ENCODE measurements around the gene ERFE. TPM values are rescaled to one million over a fixed set of nuclear protein-coding genes. Genes with fewer than 3 reads are reported as not detected.

ERFE gene
- total and polyA plus RNA-seq, 2 of the 13 experiments (the other 11 are each of a cell fraction or from before 2014, with no cell fraction given) = 0.09 TPM; not detected in 1

DNA sequence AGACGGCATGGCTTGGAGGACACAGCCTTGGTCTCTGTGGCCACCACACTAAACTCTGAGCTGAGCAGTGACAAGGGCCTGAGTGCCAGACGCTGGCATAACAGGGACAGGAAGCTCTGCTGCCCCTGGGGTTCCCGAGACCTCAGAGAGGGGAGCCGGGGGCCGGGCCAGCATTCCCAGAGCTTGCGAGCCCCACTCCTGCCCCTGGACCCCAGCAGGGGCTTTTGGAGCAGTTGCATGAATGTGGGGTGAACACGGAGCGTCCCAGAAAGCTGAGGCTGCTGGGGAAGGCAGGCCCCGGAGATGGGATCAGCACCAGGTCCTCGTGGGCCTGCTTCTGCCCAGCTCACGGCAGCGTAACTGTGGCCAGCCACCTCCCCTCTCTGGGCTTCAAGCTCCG is 7.6 kb upstream of the ERFE start:
- no peaks in the 10 kb centered on the region for H3K79me2 ChIP-seq (ENCODE audit: insufficient read depth, low read length)
- WGBS (ENCODE audit: low lambda C conversion rate) = 63% methylated on average over 10 of the region's 13 CpGs
- peak overlapping the region in 2 of 3 experiments; percentile 5 to 45; a peak in 1 of 6 replicates for H3K4me3 ChIP-seq (replicated peaks in 1 of 3; ENCODE audit: insufficient read depth in 1 of 3, low read depth in 2 of 3, low read length in 3 of 3)
- peak; percentile 44 for ATAC-seq
- CTCF ChIA-PET (ENCODE audit: low intra/inter-chr PET ratio, low total read pairs) = no interaction called here
- DNase-seq (ENCODE audit: low spot score) = no peak
- no peaks in the 10 kb centered on the region for H4K20me1 ChIP-seq (ENCODE audit: insufficient read depth, low read length)
- H3K9me3 ChIP-seq (ENCODE audit: low read length) = no peaks in the 10 kb centered on the region
- no peak overlapping the region for H3K9ac ChIP-seq (ENCODE audit: insufficient read depth, low read depth, low read length)
- H3K4me1 ChIP-seq (ENCODE audit: insufficient read depth, low read length) = 0 out of 2 replicates have a peak, but pooled peaks cover 21% of the 10 kb centered on the region
- in situ Hi-C loops (cut with HindIII; ENCODE audit: extremely low pct_ligation_motif_present, low pct_unique_long_range_greater_than_20kb) (no loop called here), intact Hi-C loops (cut with micrococcal nuclease; ENCODE audit: unreplicated experiment) (no loop called here)
- TF ChIP-seq ZNF777 (CRISPR knock-in tag; IDR thresholded peaks at IDR 0.05) = peak; percentile 67
- no peak for TF ChIP-seq HCFC1 (IDR thresholded peaks at IDR 0.05; ENCODE audit: low read depth, low read length)
- POLR2A ChIA-PET = interaction anchor here (1.0 to 1.7 kb wide), 2 partner anchors 9 to 90 kb away, joined by 3 to 5 read pairs; partner anchors contain the start of gene SCLY
- FAIRE-seq = no peak
- no peak overlapping the region for H2AFZ ChIP-seq (ENCODE audit: low read length)
- H3K4me2 ChIP-seq (ENCODE audit: low read depth, low read length) = peak overlapping the region; percentile 48
- no peak overlapping the region for H3K27ac ChIP-seq (ENCODE audit: extremely low read length, insufficient read depth, low read length)
- H3K36me3 ChIP-seq (replicated peaks in 1 of 2; ENCODE audit: control insufficient read depth in 1 of 2, insufficient read depth in 2 of 2, low read length in 2 of 2) = no peaks in the 10 kb centered on the region
- H3K27me3 ChIP-seq (ENCODE audit: control insufficient read depth in 1 of 2, insufficient read depth in 2 of 2, low read length in 2 of 2) = peaks cover 25 to 66% of the 10 kb centered on the region in 2 experiments
- no TSS peak for BruUV-seq (replicated peaks)

- H2AFZ ChIP-seq (ENCODE audit: low read length) = no peak overlapping the region
- H3K4me1 ChIP-seq (ENCODE audit: insufficient read depth, low read length) = 0 out of 2 replicates have a peak, but pooled peaks cover 21% of the 10 kb centered on the region
- CTCF ChIA-PET (ENCODE audit: low intra/inter-chr PET ratio, low total read pairs) = no interaction called here
- no peaks in the 10 kb centered on the region for H3K79me2 ChIP-seq (ENCODE audit: insufficient read depth, low read length)
- FAIRE-seq (no peak), ATAC-seq (no peak), DNase-seq (ENCODE audit: low spot score) (no peak)
- no peak overlapping the region for H3K27ac ChIP-seq (ENCODE audit: extremely low read length, insufficient read depth, low read length)
- no peak overlapping the region for H3K9ac ChIP-seq (ENCODE audit: insufficient read depth, low read depth, low read length)
- peaks cover 25 to 71% of the 10 kb centered on the region in 2 experiments for H3K27me3 ChIP-seq (ENCODE audit: control insufficient read depth in 1 of 2, insufficient read depth in 2 of 2, low read length in 2 of 2)
- H3K9me3 ChIP-seq (ENCODE audit: low read length) = no peaks in the 10 kb centered on the region
- WGBS (ENCODE audit: low lambda C conversion rate) = 55% methylated on average over 13 of the region's 16 CpGs
- no peak for TF ChIP-seq SP2 (CRISPR knock-in tag; IDR thresholded peaks at IDR 0.05)
- TF ChIP-seq ZNF251 (CRISPR knock-in tag; IDR thresholded peaks at IDR 0.05) = no peak
- no peak for TF ChIP-seq ZNF660 (CRISPR knock-in tag; IDR thresholded peaks at IDR 0.05; ENCODE audit: borderline replicate concordance, low read depth)
- TF ChIP-seq PITX1 (CRISPR knock-in tag; IDR thresholded peaks at IDR 0.05) = no peak
- no peak for TF ChIP-seq ZNF34 (CRISPR knock-in tag; IDR thresholded peaks at IDR 0.05; ENCODE audit: borderline replicate concordance)
- TF ChIP-seq SALL1 (CRISPR knock-in tag; IDR thresholded peaks at IDR 0.05) = no peak
- no peak for TF ChIP-seq MATR3 (CRISPR knock-in tag; IDR thresholded peaks at IDR 0.05)
- no peak for TF ChIP-seq ZNF234 (CRISPR knock-in tag; conservative IDR thresholded peaks at IDR 0.05)
- no peak for TF ChIP-seq NR2F6 (IDR thresholded peaks at IDR 0.05)
- TF ChIP-seq NR2F6 (CRISPR knock-in tag; IDR thresholded peaks at IDR 0.05) = no peak
- no peak for TF ChIP-seq ZFP90 (CRISPR knock-in tag; IDR thresholded peaks at IDR 0.05; ENCODE audit: borderline replicate concordance)
- TF ChIP-seq ZNF737 (CRISPR knock-in tag; IDR thresholded peaks at IDR 0.05; ENCODE audit: borderline replicate concordance) = no peak
- TF ChIP-seq KAT8 (CRISPR knock-in tag; IDR thresholded peaks at IDR 0.05) = no peak
- no peak for TF ChIP-seq ZNF580 (CRISPR knock-in tag; IDR thresholded peaks at IDR 0.05; ENCODE audit: borderline replicate concordance, low read depth)
- no peak for TF ChIP-seq TGIF2 (CRISPR knock-in tag; IDR thresholded peaks at IDR 0.05)
- no peak for TF ChIP-seq PRPF4 (IDR thresholded peaks at IDR 0.05; ENCODE audit: low read depth, low read length, poor library complexity, severe bottlenecking)
- intact Hi-C loops (cut with micrococcal nuclease; ENCODE audit: unreplicated experiment) (no loop called here), in situ Hi-C loops (cut with HindIII; ENCODE audit: extremely low pct_ligation_motif_present, low pct_unique_long_range_greater_than_20kb) (no loop called here)
- no peaks in the 10 kb centered on the region for H3K36me3 ChIP-seq (replicated peaks in 1 of 2; ENCODE audit: control insufficient read depth in 1 of 2, insufficient read depth in 2 of 2, low read length in 2 of 2)
- H3K4me3 ChIP-seq (replicated peaks in 1 of 3; ENCODE audit: insufficient read depth in 1 of 3, low read depth in 2 of 3, low read length in 3 of 3) = no peak overlapping the region
- H4K20me1 ChIP-seq (ENCODE audit: insufficient read depth, low read length) = no peaks in the 10 kb centered on the region
- no TSS peak for BruUV-seq (replicated peaks)
- POLR2A ChIA-PET = interaction anchor here (1.0 kb wide), 1 partner anchor 10 kb away, joined by 3 read pairs; no protein-coding TSS in a partner anchor
- H3K4me2 ChIP-seq (ENCODE audit: low read depth, low read length) = peak overlapping the region; percentile 48; the same call in 1 of the 2 replicates
Measured at GRCh38 chr2:238151628-238152235, 7.0 kb upstream of the ERFE start.

Measured in HepG2 (cell line).